DMS114 treated with DMSO at 0.1 percent for 48 hours (cell line): ENCODE data around the gene CCM2.

Experiments
- DNase-seq: peaks from one replicate; lab custom pipeline; 2025; ENCODE audit not compliant: unreplicated experiment; lab: John Stamatoyannopoulos, UW

Gene CCM2

GRCh38 chr7:45000093-45001032 lies at the start of gene CCM2:
CCM2 (plus strand) TSS chr7:45000201; CDS start chr7:45000334, 133 bp downstream.
- DNase-seq: no peak

GRCh38 chr7:44953156-44953555 lies 46.8 kb upstream of the CCM2 start:
- no peak for DNase-seq

GRCh38 chr7:44955733-44956132 lies 44.3 kb upstream of the CCM2 start:
- DNase-seq: no peak

GRCh38 chr7:44956157-44956766 lies 43.7 kb upstream of the CCM2 start:
- no peak for DNase-seq

GRCh38 chr7:44958645-44959344 lies 41.2 kb upstream of the CCM2 start:
- DNase-seq: no peak

- no peak for DNase-seq
These were observed 40.5 kb upstream of the CCM2 start for GRCh38 chr7:44959433-44959951.

- no peak for DNase-seq
These were observed 39.9 kb upstream of the CCM2 start for GRCh38 chr7:44960011-44960580.

- no peak for DNase-seq
These were observed 38.0 kb upstream of the CCM2 start for GRCh38 chr7:44961844-44962482.

GRCh38 chr7:44962483-44963251 lies 37.3 kb upstream of the CCM2 start:
- DNase-seq: no peak

GRCh38 chr7:44963364-44964290 lies 36.4 kb upstream of the CCM2 start:
- no peak for DNase-seq

GRCh38 chr7:44964384-44964830 lies 35.6 kb upstream of the CCM2 start:
- DNase-seq: peak; percentile 11

GRCh38 chr7:44964831-44965440 lies 35.1 kb upstream of the CCM2 start:
- DNase-seq: no peak

GRCh38 chr7:44965441-44965903 lies 34.5 kb upstream of the CCM2 start:
- no peak for DNase-seq

GRCh38 chr7:44965937-44966730 lies 33.9 kb upstream of the CCM2 start:
- DNase-seq: no peak

GRCh38 chr7:44966731-44967538 lies 33.1 kb upstream of the CCM2 start:
- DNase-seq: no peak

GRCh38 chr7:44967571-44968446 lies 32.2 kb upstream of the CCM2 start:
- DNase-seq: no peak
